Parathyroid adenoma (tissue), 2 donors: ENCODE measurements around the gene MYO18B.

ENCODE experiments used
- H2AFZ ChIP-seq: fragments of 300-600 bp; sonication (generic); one replicate; pipeline ENCODE4 v1.7.0; 2017; ENCODE audit warnings: antibody characterized with exemption, mild to moderate bottlenecking
- H3K27ac ChIP-seq: fragments of 300-600 bp; sonication (generic); one replicate; pipeline ENCODE4 v1.7.0; 2017
- H3K27me3 ChIP-seq: fragments of 300-600 bp; sonication (generic); one replicate; pipeline ENCODE4 v1.7.0; 2017; ENCODE audit warnings: low read length; ENCODE audit not compliant: control insufficient read depth, insufficient read depth
- H3K36me3 ChIP-seq: fragments of 300-600 bp; sonication (generic); one replicate; pipeline ENCODE4 v1.7.0; 2017; ENCODE audit warnings: low read length; ENCODE audit not compliant: control insufficient read depth, insufficient read depth
- H3K4me1 ChIP-seq: fragments of 300-600 bp; sonication (generic); one replicate; pipeline ENCODE4 v1.7.0; 2017; ENCODE audit warnings: control low read depth
- H3K4me2 ChIP-seq: fragments of 300-600 bp; sonication (generic); one replicate; pipeline ENCODE4 v1.7.0; 2017; ENCODE audit warnings: low read length
- H3K4me3 ChIP-seq: fragments of 300-600 bp; sonication (generic); one replicate; pipeline ENCODE4 v1.7.0; 2017; ENCODE audit warnings: low read depth, low read length
- H3K79me2 ChIP-seq: fragments of 300-600 bp; sonication (generic); one replicate; pipeline ENCODE4 v1.7.0; 2017; ENCODE audit warnings: control low read depth
- H3K9ac ChIP-seq: fragments of 300-600 bp; sonication (generic); one replicate; pipeline ENCODE4 v1.7.0; 2017; ENCODE audit warnings: mild to moderate bottlenecking
- H3K9me3 ChIP-seq: fragments of 300-600 bp; sonication (generic); one replicate; pipeline ENCODE4 v1.7.0; 2017; ENCODE audit warnings: low read length; ENCODE audit not compliant: control insufficient read depth
- CTCF ChIP-seq: fragments of 300-600 bp; sonication (generic); IDR thresholded peaks from one replicate; pipeline ENCODE4 v1.7.0; 2017; ENCODE audit warnings: antibody characterized with exemption, mild to moderate bottlenecking
- donor health status: primary hyperparathyroidism.

MYO18B gene

DNA sequence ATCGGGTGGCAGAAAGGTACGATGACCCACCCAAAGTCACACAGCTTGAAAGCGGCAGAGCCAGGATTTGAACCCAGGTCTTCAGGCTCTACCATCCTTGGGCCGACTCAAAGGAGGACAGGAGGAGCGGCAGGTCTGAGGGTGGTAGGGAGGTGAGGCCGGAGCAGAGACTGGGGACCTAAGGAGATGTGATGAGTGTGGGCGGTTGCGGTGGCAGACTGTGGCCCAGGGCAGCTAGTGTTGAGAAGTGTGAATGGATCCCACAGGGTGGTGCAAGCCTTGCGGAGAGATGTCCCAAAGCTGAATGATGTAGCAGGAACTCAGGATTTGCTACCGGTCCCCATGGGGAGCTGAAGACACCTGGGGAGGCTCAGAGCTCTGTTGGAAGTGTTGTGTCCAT lies 180.2 kb downstream of the MYO18B start:
- no peaks in the 10 kb centered on the region for H3K36me3 ChIP-seq
- no peak overlapping the region for H2AFZ ChIP-seq
- H3K27ac ChIP-seq, result no peak overlapping the region
- no peak overlapping the region for H3K4me3 ChIP-seq
- no peak overlapping the region for H3K4me2 ChIP-seq
- no peak overlapping the region for H3K9ac ChIP-seq
- no peak for TF ChIP-seq CTCF
- no peaks in the 10 kb centered on the region for H3K27me3 ChIP-seq
- no peaks in the 10 kb centered on the region for H3K4me1 ChIP-seq
- H3K79me2 ChIP-seq, result no peaks in the 10 kb centered on the region
- H3K9me3 ChIP-seq, result no peaks in the 10 kb centered on the region

GRCh38 chr22:25923914-25924313 lies 181.9 kb downstream of the MYO18B start:
- Histone ChIP-seq H3K9me3 (no peaks in the 10 kb centered on the region), H3K27me3 (no peaks in the 10 kb centered on the region)

GRCh38 chr22:25928038-25928437 lies 186.1 kb downstream of the MYO18B start:
- H3K9me3 ChIP-seq, result no peaks in the 10 kb centered on the region
- no peak overlapping the region for H2AFZ ChIP-seq
- H3K27ac ChIP-seq, result no peak overlapping the region
- H3K4me1 ChIP-seq, result no peaks in the 10 kb centered on the region
- TF ChIP-seq CTCF, result no peak
- H3K4me2 ChIP-seq, result no peak overlapping the region
- no peaks in the 10 kb centered on the region for H3K79me2 ChIP-seq
- H3K9ac ChIP-seq, result no peak overlapping the region
- H3K4me3 ChIP-seq, result no peak overlapping the region
- no peaks in the 10 kb centered on the region for H3K36me3 ChIP-seq
- no peaks in the 10 kb centered on the region for H3K27me3 ChIP-seq

More at GRCh38 chr22:25923914-25924313, 181.9 kb downstream of the MYO18B start:
- H3K27ac ChIP-seq, result no peak overlapping the region
- TF ChIP-seq CTCF, result no peak
- H3K4me3 ChIP-seq, result no peak overlapping the region
- no peaks in the 10 kb centered on the region for H3K79me2 ChIP-seq
- no peaks in the 10 kb centered on the region for H3K36me3 ChIP-seq
- H2AFZ ChIP-seq, result no peak overlapping the region
- H3K4me2 ChIP-seq, result no peak overlapping the region
- no peaks in the 10 kb centered on the region for H3K4me1 ChIP-seq
- H3K9ac ChIP-seq, result no peak overlapping the region

DNA sequence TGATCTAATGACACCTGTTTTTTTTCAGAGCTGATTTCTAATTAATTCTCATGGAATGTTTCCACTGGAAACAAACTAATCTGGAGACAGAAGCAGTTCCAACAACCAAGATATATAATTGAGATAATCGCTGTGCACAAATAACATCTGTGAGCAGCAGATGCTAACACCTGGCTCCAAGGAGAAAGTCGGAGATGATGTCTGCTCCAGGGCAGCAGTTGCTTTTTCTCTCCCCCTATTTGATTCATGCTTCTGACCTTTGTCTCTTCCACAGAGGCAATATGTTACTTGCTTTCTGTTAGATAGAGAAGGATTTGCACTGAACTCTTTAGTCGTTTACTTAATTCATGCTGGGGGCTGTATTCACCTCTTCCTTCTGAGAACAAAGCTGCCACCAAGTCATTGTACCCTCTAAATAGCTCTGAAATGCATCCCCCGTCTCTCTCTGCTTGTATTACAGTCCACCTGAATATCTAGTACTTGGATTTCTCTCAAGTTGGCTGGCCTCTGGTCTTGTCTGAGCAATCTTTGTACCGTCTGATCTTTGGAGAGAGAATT lies 187.4 kb downstream of the MYO18B start:
- Histone ChIP-seq H3K27ac (no peak overlapping the region), H3K36me3 (no peaks in the 10 kb centered on the region), H3K9ac (no peak overlapping the region), H3K4me3 (no peak overlapping the region), H3K9me3 (no peaks in the 10 kb centered on the region), H2AFZ (no peak overlapping the region), H3K4me1 (no peaks in the 10 kb centered on the region), H3K4me2 (no peak overlapping the region), H3K27me3 (no peaks in the 10 kb centered on the region), H3K79me2 (no peaks in the 10 kb centered on the region)
- no peak for TF ChIP-seq CTCF

DNA sequence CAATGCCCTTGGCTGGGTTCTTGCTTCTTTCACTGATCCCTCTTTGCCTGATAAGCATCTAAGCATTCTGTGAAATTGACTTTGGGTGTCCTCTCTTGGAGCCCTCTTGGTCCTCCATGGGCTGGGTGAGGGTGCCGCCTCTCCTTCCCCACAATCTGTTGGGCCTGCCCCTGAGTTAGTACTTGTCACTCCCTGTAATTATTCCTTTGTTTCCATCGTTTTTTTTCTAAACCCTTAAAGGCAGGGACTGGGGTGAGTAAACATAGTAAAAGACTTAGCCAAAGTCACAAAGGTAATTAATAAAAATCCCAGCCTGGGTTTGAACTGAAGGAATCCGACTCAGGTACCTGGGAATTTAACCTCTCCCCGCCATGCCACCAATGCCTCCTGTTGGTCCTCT lies 188.1 kb downstream of the MYO18B start:
- no peaks in the 10 kb centered on the region for H3K4me1 ChIP-seq
- no peaks in the 10 kb centered on the region for H3K27me3 ChIP-seq

More for the DNA sequence above, 188.1 kb downstream of the MYO18B start:
- H3K9me3 ChIP-seq, result no peaks in the 10 kb centered on the region
- H3K79me2 ChIP-seq, result no peaks in the 10 kb centered on the region
- H3K4me3 ChIP-seq, result no peak overlapping the region
- no peak overlapping the region for H2AFZ ChIP-seq
- no peaks in the 10 kb centered on the region for H3K36me3 ChIP-seq
- no peak overlapping the region for H3K27ac ChIP-seq
- no peak for TF ChIP-seq CTCF
- H3K4me2 ChIP-seq, result no peak overlapping the region
- H3K9ac ChIP-seq, result no peak overlapping the region
